GM18858 (cell line): ENCODE data around the gene FANCG.
A peak's percentile ranks its signal among the peaks of the same experiment; 100 is the strongest.

Experiments
- ATAC-seq: cut with Tn5 transposase; IDR thresholded peaks from one replicate; pipeline ENCODE4 v1.9.1; 2021; ENCODE audit not compliant: unreplicated experiment

FANCG gene

GRCh38 chr9:35079426-35080341, at the start of gene FANCG:
FANCG (minus strand) TSS chr9:35079942; CDS start chr9:35079524, 418 bp downstream.
- ATAC-seq, result peak; percentile 82

GRCh38 chr9:35116898-35117551, 37.3 kb upstream of the FANCG start:
- peak; percentile 41 for ATAC-seq

- ATAC-seq, result no peak
Measured at GRCh38 chr9:35116539-35116897, 36.8 kb upstream of the FANCG start.

GRCh38 chr9:35115680-35116538, 36.2 kb upstream of the FANCG start, which contains the start of gene ATOSB:
ATOSB (minus strand) TSS chr9:35115862; CDS start chr9:35108274, 7,588 bp downstream.
- ATAC-seq, result peak; percentile 43

GRCh38 chr9:35114840-35115628, 35.3 kb upstream of the FANCG start:
- no peak for ATAC-seq

- ATAC-seq, result no peak
Measured at GRCh38 chr9:35114113-35114839, 34.5 kb upstream of the FANCG start.

- no peak for ATAC-seq
Measured at GRCh38 chr9:35112257-35113020, 32.7 kb upstream of the FANCG start.

- peak; percentile 63 for ATAC-seq
Measured at GRCh38 chr9:35111001-35111933, 31.5 kb upstream of the FANCG start.

GRCh38 chr9:35110327-35110761, 30.6 kb upstream of the FANCG start:
- ATAC-seq, result no peak

- no peak for ATAC-seq
Measured at GRCh38 chr9:35108946-35109575, 29.3 kb upstream of the FANCG start.

- no peak for ATAC-seq
Measured at GRCh38 chr9:35108461-35108860, 28.7 kb upstream of the FANCG start.

GRCh38 chr9:35107297-35108290, 27.9 kb upstream of the FANCG start:
- ATAC-seq, result no peak

- no peak for ATAC-seq
Measured at GRCh38 chr9:35106343-35106730, 26.6 kb upstream of the FANCG start.

GRCh38 chr9:35105571-35106342, 26.0 kb upstream of the FANCG start:
- no peak for ATAC-seq

- ATAC-seq, result no peak
Measured at GRCh38 chr9:35105126-35105525, 25.4 kb upstream of the FANCG start.
